Measurements from ENCODE around the gene CBX8. TPM values are rescaled to one million over a fixed set of nuclear protein-coding genes. Genes with fewer than 3 reads are reported as not detected.

Gene CBX8
- total and polyA plus RNA-seq, 2 of the 13 experiments (the other 11 are each of a cell fraction or from before 2014, with no cell fraction given) = 0.34 to 12.6 TPM

DNA sequence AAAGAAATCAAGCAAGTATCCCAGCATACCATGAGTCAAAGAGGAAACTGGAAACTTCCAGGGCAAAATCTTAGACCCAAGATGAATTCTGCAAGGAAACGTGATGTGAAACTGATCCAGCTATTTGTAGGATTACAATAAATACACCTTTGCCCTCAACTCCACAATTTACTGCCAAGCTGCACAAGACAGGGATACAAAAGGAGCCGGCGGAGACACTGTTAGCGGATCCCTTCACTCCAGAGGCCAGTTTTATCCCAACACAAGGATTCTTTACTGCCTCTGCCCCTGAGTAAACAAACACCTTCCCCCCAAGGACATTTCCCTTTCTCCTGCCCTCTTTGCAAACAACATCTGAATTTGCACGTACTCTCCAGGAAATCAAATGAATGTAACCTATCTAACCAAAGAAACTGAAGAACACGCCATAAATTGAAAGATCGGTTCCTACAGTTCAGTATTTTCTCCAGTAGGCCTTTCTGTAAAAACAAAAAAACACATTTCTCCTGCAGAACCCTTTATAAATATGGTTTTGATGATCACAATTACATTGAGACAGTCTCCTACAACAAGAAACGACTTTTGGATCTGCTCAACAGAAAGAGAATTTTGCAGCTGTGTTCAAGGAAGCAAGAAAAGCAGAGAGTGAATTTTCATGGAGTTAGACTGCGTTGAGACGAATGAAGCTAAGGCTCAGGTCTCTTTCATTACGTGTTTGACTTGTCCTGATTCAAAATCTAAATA is 20.3 kb downstream of the CBX8 start:
- intact Hi-C loops (cut with micrococcal nuclease; ENCODE audit: unreplicated experiment) = loop anchor here (5.0 kb wide), 1 partner anchor 34 kb away; no protein-coding TSS in a partner anchor
- peaks cover 77% of the 10 kb centered on the region for H3K4me1 ChIP-seq (ENCODE audit: insufficient read depth, low read length)
- H2AFZ ChIP-seq (ENCODE audit: low read length) = no peak overlapping the region
- peaks cover 14% of the 10 kb centered on the region; the same call in 1 of the 2 replicates for H4K20me1 ChIP-seq (ENCODE audit: insufficient read depth, low read length)
- FAIRE-seq = peak; percentile 53
- CTCF ChIA-PET (ENCODE audit: low intra/inter-chr PET ratio, low total read pairs) = no interaction called here
- peaks cover 1 to 11% of the 10 kb centered on the region in 2 experiments; a peak in 3 of 5 replicates for H3K27me3 ChIP-seq (ENCODE audit: control insufficient read depth in 1 of 2, insufficient read depth in 2 of 2, low read length in 2 of 2)
- BruUV-seq (replicated peaks) = no TSS peak
- no peaks in the 10 kb centered on the region for H3K9me3 ChIP-seq (ENCODE audit: low read length)
- 3% methylated on average over 11 of the region's 11 CpGs for WGBS (ENCODE audit: low lambda C conversion rate)
- POLR2A ChIA-PET = interaction anchor here (0.7 to 1.5 kb wide), 3 partner anchors 16 to 34 kb away, joined by 3 to 8 read pairs (median 6); partner anchors contain the start of gene CBX8
- peak; percentile 44 for DNase-seq (ENCODE audit: low spot score)
- peak overlapping the region; percentile 69 for H3K27ac ChIP-seq (ENCODE audit: extremely low read length, insufficient read depth, low read length)
- in situ Hi-C loops (cut with HindIII; ENCODE audit: extremely low pct_ligation_motif_present, low pct_unique_long_range_greater_than_20kb) = no loop called here
- peaks cover 9 to 19% of the 10 kb centered on the region in 2 experiments; a peak in 3 of 5 replicates for H3K36me3 ChIP-seq (replicated peaks in 1 of 2; ENCODE audit: control insufficient read depth in 1 of 2, insufficient read depth in 2 of 2, low read length in 2 of 2)
- peak overlapping the region; percentile 35 to 67 (median 58) for H3K4me3 ChIP-seq (replicated peaks in 1 of 3; ENCODE audit: insufficient read depth in 1 of 3, low read depth in 2 of 3, low read length in 3 of 3)
- H3K9ac ChIP-seq (ENCODE audit: insufficient read depth, low read depth, low read length) = peak overlapping the region; percentile 65
- H3K79me2 ChIP-seq (ENCODE audit: insufficient read depth, low read length) = peaks cover 16% of the 10 kb centered on the region
- ATAC-seq = peak; percentile 14; the same call in 2 of the 3 replicates
- H3K4me2 ChIP-seq (ENCODE audit: low read depth, low read length) = peak overlapping the region; percentile 92
- TF ChIP-seq MBNL3 (CRISPR knock-in tag; conservative IDR thresholded peaks at IDR 0.05) = no peak
- TF ChIP-seq, protein P1, sequence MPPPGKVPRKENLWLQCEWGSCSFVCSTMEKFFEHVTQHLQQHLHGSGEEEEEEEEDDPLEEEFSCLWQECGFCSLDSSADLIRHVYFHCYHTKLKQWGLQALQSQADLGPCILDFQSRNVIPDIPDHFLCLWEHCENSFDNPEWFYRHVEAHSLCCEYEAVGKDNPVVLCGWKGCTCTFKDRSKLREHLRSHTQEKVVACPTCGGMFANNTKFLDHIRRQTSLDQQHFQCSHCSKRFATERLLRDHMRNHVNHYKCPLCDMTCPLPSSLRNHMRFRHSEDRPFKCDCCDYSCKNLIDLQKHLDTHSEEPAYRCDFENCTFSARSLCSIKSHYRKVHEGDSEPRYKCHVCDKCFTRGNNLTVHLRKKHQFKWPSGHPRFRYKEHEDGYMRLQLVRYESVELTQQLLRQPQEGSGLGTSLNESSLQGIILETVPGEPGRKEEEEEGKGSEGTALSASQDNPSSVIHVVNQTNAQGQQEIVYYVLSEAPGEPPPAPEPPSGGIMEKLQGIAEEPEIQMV (CRISPR knock-in tag; IDR thresholded peaks at IDR 0.05; ENCODE audit: low read depth) = no peak
- TF ChIP-seq ZNF530 (CRISPR knock-in tag; IDR thresholded peaks at IDR 0.05; ENCODE audit: low read depth) = no peak
- peak; percentile 80 for TF ChIP-seq RARA (CRISPR knock-in tag; IDR thresholded peaks at IDR 0.05)
- no peak for TF ChIP-seq SKI (IDR thresholded peaks at IDR 0.05; ENCODE audit: partially characterized antibody)
- TF ChIP-seq, protein P2, sequence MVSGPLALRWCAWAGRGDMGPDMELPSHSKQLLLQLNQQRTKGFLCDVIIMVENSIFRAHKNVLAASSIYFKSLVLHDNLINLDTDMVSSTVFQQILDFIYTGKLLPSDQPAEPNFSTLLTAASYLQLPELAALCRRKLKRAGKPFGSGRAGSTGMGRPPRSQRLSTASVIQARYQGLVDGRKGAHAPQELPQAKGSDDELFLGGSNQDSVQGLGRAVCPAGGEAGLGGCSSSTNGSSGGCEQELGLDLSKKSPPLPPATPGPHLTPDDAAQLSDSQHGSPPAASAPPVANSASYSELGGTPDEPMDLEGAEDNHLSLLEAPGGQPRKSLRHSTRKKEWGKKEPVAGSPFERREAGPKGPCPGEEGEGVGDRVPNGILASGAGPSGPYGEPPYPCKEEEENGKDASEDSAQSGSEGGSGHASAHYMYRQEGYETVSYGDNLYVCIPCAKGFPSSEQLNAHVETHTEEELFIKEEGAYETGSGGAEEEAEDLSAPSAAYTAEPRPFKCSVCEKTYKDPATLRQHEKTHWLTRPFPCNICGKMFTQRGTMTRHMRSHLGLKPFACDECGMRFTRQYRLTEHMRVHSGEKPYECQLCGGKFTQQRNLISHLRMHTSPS (CRISPR knock-in tag; IDR thresholded peaks at IDR 0.05; ENCODE audit: low read depth) = no peak
- TF ChIP-seq KAT8 (CRISPR knock-in tag; IDR thresholded peaks at IDR 0.05) = 0 out of 2 replicates have a peak, but pooled peaks have one; percentile 52
- peak; percentile 92; the same call in 1 of the 2 replicates for TF ChIP-seq FOXO1 (CRISPR knock-in tag; IDR thresholded peaks at IDR 0.05)
- TF ChIP-seq HDAC2 (CRISPR knock-in tag; IDR thresholded peaks at IDR 0.05) = peak; percentile 54; the same call in 1 of the 2 replicates
- TF ChIP-seq, protein P3, sequence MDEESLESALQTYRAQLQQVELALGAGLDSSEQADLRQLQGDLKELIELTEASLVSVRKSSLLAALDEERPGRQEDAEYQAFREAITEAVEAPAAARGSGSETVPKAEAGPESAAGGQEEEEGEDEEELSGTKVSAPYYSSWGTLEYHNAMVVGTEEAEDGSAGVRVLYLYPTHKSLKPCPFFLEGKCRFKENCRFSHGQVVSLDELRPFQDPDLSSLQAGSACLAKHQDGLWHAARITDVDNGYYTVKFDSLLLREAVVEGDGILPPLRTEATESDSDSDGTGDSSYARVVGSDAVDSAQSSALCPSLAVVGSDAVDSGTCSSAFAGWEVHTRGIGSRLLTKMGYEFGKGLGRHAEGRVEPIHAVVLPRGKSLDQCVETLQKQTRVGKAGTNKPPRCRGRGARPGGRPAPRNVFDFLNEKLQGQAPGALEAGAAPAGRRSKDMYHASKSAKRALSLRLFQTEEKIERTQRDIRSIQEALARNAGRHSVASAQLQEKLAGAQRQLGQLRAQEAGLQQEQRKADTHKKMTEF (CRISPR knock-in tag; IDR thresholded peaks at IDR 0.05) = peak; percentile 35
- TF ChIP-seq, protein P4, sequence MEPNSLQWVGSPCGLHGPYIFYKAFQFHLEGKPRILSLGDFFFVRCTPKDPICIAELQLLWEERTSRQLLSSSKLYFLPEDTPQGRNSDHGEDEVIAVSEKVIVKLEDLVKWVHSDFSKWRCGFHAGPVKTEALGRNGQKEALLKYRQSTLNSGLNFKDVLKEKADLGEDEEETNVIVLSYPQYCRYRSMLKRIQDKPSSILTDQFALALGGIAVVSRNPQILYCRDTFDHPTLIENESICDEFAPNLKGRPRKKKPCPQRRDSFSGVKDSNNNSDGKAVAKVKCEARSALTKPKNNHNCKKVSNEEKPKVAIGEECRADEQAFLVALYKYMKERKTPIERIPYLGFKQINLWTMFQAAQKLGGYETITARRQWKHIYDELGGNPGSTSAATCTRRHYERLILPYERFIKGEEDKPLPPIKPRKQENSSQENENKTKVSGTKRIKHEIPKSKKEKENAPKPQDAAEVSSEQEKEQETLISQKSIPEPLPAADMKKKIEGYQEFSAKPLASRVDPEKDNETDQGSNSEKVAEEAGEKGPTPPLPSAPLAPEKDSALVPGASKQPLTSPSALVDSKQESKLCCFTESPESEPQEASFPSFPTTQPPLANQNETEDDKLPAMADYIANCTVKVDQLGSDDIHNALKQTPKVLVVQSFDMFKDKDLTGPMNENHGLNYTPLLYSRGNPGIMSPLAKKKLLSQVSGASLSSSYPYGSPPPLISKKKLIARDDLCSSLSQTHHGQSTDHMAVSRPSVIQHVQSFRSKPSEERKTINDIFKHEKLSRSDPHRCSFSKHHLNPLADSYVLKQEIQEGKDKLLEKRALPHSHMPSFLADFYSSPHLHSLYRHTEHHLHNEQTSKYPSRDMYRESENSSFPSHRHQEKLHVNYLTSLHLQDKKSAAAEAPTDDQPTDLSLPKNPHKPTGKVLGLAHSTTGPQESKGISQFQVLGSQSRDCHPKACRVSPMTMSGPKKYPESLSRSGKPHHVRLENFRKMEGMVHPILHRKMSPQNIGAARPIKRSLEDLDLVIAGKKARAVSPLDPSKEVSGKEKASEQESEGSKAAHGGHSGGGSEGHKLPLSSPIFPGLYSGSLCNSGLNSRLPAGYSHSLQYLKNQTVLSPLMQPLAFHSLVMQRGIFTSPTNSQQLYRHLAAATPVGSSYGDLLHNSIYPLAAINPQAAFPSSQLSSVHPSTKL (CRISPR knock-in tag; IDR thresholded peaks at IDR 0.05) = peak; percentile 93
- no peak for TF ChIP-seq NR2C2 (CRISPR knock-in tag; IDR thresholded peaks at IDR 0.05; ENCODE audit: borderline replicate concordance)
- TF ChIP-seq EP300 (IDR thresholded peaks at IDR 0.05; ENCODE audit: low read depth in 2 of 2, low read length in 2 of 2) = peak in 1 of 2 experiments; percentile 78; a peak in 2 of 4 replicates
- no peak for TF ChIP-seq EP300 (CRISPR knock-in tag; IDR thresholded peaks at IDR 0.05; ENCODE audit: borderline replicate concordance)

Measured in HepG2 (cell line).